GM12878 (cell line): ENCODE measurements around the gene PLCD1. TPM values are rescaled to one million over a fixed set of nuclear protein-coding genes. Genes with fewer than 3 reads are reported as not detected.

ENCODE experiments used
- ATAC-seq: fragments of 200-7000 bp; cut with Tn5 transposase; 3 replicates; pipeline ENCODE4 v1.9.1; 2020; ENCODE audit warnings: mild to moderate bottlenecking, moderate library complexity
- BruUV-seq: library from RNA; stranded (reverse); fragments of 400-500 nt; replicated peaks from 2 replicates; lab custom pipeline; 2021; lab: Mats Ljungman, UMichigan
- CTCF ChIA-PET: fragments of 300-600 bp; sonication (Branson Sonifier 250); formaldehyde crosslinking; extraction: SDS; loops from one replicate; lab custom pipeline; 2021; ENCODE audit warnings: inconsistent platforms; lab: Yijun Ruan, JAX
- POLR2A ChIA-PET: fragments of 350-600 bp; formaldehyde crosslinking; extraction: SDS; loops from one replicate; lab custom pipeline; 2021; ENCODE audit warnings: inconsistent platforms; lab: Charles Lee
- RAD21 ChIA-PET: fragments of 300-600 bp; sonication (Branson Sonifier 250); formaldehyde crosslinking; loops from one replicate; lab custom pipeline; 2023; ENCODE audit warnings: antibody characterized with exemption; ENCODE audit not compliant: unreplicated experiment; lab: Charles Lee
- SMC1A ChIA-PET: fragments of 300-600 bp; sonication (Branson Sonifier 250); formaldehyde crosslinking; loops from one replicate; lab custom pipeline; 2023; ENCODE audit not compliant: unreplicated experiment, uncharacterized antibody; lab: Charles Lee
- DNase-seq: peaks from one replicate; pipeline ENCODE4 v3.0.0-alpha.2; 2011; ENCODE audit warnings: low read depth, low spot score
- FAIRE-seq: peaks from 3 replicates; lab custom pipeline; 2011; peaks lifted over from hg19 to GRCh38; lab: Jason Lieb, UNC
- H2AFZ ChIP-seq: 2 replicates; pipeline ENCODE4 v1.6.0; 2011; ENCODE audit warnings: low read depth, low read length, control low read depth; ENCODE audit not compliant: control insufficient read depth
- H3K27ac ChIP-seq: 2 replicates; pipeline ENCODE4 v1.5.1; 2011; ENCODE audit warnings: control low read depth; ENCODE audit not compliant: control insufficient read depth, insufficient read depth
- H3K27me3 ChIP-seq, 2 experiments: replicated peaks in 1 of 2; 2 replicates each; pipeline versions ENCODE4 v1.6.0 to v1.6.1; 2011; ENCODE audit warnings: low read length in 1 of 2; ENCODE audit not compliant: control insufficient read depth in 2 of 2, insufficient read depth in 2 of 2
- H3K36me3 ChIP-seq, 2 experiments: 2 replicates each; pipeline ENCODE4 v1.5.1; 2011; ENCODE audit warnings: low read length in 1 of 2; ENCODE audit not compliant: control insufficient read depth in 2 of 2, insufficient read depth in 2 of 2
- H3K4me1 ChIP-seq: 2 replicates; pipeline ENCODE4 v1.6.1; 2011; ENCODE audit warnings: mild to moderate bottlenecking, low read length, moderate library complexity, mixed read lengths; ENCODE audit not compliant: control insufficient read depth, insufficient read depth
- H3K4me2 ChIP-seq: 2 replicates; pipeline ENCODE4 v1.6.0; 2011; ENCODE audit warnings: control low read depth; ENCODE audit not compliant: control insufficient read depth, insufficient read depth
- H3K4me3 ChIP-seq: fragments of 200-600 bp; sonication (generic); 2 replicates; pipeline ENCODE4 v1.5.1; 2016
- H3K79me2 ChIP-seq: 2 replicates; pipeline ENCODE4 v1.6.0; 2011; ENCODE audit warnings: low read length; ENCODE audit not compliant: control insufficient read depth, insufficient read depth
- H3K9ac ChIP-seq: 2 replicates; pipeline ENCODE4 v1.8.0; 2011; ENCODE audit warnings: low read length, control low read depth, mixed read lengths; ENCODE audit not compliant: control insufficient read depth, insufficient read depth
- H3K9me3 ChIP-seq: replicated peaks from 3 replicates; pipeline ENCODE4 v1.5.1; 2011; ENCODE audit warnings: mild to moderate bottlenecking, low read length; ENCODE audit not compliant: control insufficient read depth, insufficient read depth
- H4K20me1 ChIP-seq: 2 replicates; pipeline ENCODE4 v1.6.0; 2011; ENCODE audit not compliant: control insufficient read depth, insufficient read depth
- CBFB ChIP-seq: IDR thresholded peaks from 2 replicates; pipeline ENCODE4 v1.6.1; 2016; ENCODE audit warnings: antibody characterized with exemption, low read depth
- CEBPB ChIP-seq, 2 experiments: fragments of 150-350 bp in 1 of 2; IDR thresholded peaks; 2 replicates each; pipeline ENCODE4 v1.6.1; 2012 to 2014; ENCODE audit warnings: low read depth in 2 of 2, low read length in 2 of 2, borderline replicate concordance in 1 of 2, inconsistent platforms in 1 of 2
- ESRRA ChIP-seq: IDR thresholded peaks from 2 replicates; pipeline ENCODE4 v1.6.1; 2012; ENCODE audit warnings: mild to moderate bottlenecking, low read length, improper control_type of control experiment
- ETV6 ChIP-seq, 2 experiments: fragments of 450-650 bp in 1 of 2; IDR thresholded peaks in 1 of 2; conservative IDR thresholded peaks in 1 of 2; 2 replicates each; pipeline ENCODE4 v1.6.1; 2014; ENCODE audit warnings: antibody characterized with exemption in 1 of 2, borderline replicate concordance in 1 of 2, low read depth in 1 of 2, mild to moderate bottlenecking in 1 of 2, moderate library complexity in 1 of 2
- FOXM1 ChIP-seq: IDR thresholded peaks from 2 replicates; pipeline ENCODE4 v1.6.1; 2012; ENCODE audit warnings: low read depth, mild to moderate bottlenecking, inconsistent platforms, low read length, moderate library complexity
- MXI1 ChIP-seq: fragments of 150-350 bp; IDR thresholded peaks from 2 replicates; pipeline ENCODE4 v1.6.1; 2011; ENCODE audit warnings: low read depth, mild to moderate bottlenecking, inconsistent platforms, low read length, improper control_type of control experiment
- NBN ChIP-seq: fragments of 450-650 bp; IDR thresholded peaks from 2 replicates; pipeline ENCODE4 v1.6.1; 2016
- RAD51 ChIP-seq: fragments of 450-650 bp; IDR thresholded peaks from 2 replicates; pipeline ENCODE4 v1.6.1; 2016; ENCODE audit warnings: moderate library complexity, mild to moderate bottlenecking, inconsistent platforms
- SMARCA5 ChIP-seq: fragments of 450-650 bp; IDR thresholded peaks from 2 replicates; pipeline ENCODE4 v1.6.1; 2017; ENCODE audit warnings: mild to moderate bottlenecking
- USF2 ChIP-seq: IDR thresholded peaks from 2 replicates; pipeline ENCODE4 v1.6.1; 2011; ENCODE audit warnings: low read depth, low read length, improper control_type of control experiment, borderline replicate concordance
- ZNF592 ChIP-seq: fragments of 450-650 bp; IDR thresholded peaks from 2 replicates; pipeline ENCODE4 v1.6.1; 2017; ENCODE audit warnings: mild to moderate bottlenecking, moderate library complexity
- WGBS: methylation state at CpG from one replicate; pipeline ENCODE4 v1.1.6; 2016; ENCODE audit warnings: low lambda C conversion rate; ENCODE audit not compliant: insufficient replicate concordance, insufficient coverage; ENCODE audit errors: missing lambda C conversion rate; 5-methylcytosine and 5-hydroxymethylcytosine counted together
- in situ Hi-C: fragments of 300-500 bp; cut with MboI; formaldehyde crosslinking; loops from 9 replicates; pipeline ENCODE4 v1.14.3; 2018; ENCODE audit warnings: mixed read lengths
- intact Hi-C: fragments of 100-400 bp; cut with micrococcal nuclease; formaldehyde crosslinking; loops from one replicate; pipeline ENCODE4 v1.14.2; 2022; ENCODE audit not compliant: unreplicated experiment
- polyA plus RNA-seq, 11 experiments: library from polyadenylated mRNA; depleted of rRNA in 4 of 11; unstranded in 6 of 11; stranded (reverse) in 5 of 11; fragments of >200 nt; fragmentation: Nextera tagmentation in 4 of 11; fragmentation: Illumina TruSeq in 1 of 11; extraction: Ambion mirVana in 4 of 11; extraction: Trizol in 1 of 11; gene quantifications; 1 replicate in 1 of 11; 2 replicates in 10 of 11; pipeline versions ENCODE4 v1.2.1 to v1.2.3, GENCODE V29; 2011 to 2016; ENCODE audit warnings: inconsistent platforms in 2 of 11, missing spikeins in 2 of 11, low read depth in 1 of 11
- total RNA-seq, 4 experiments: library from RNA; depleted of rRNA in 3 of 4; stranded (reverse); fragments of >200 nt in 3 of 4; fragmentation: Illumina TruSeq in 1 of 4; extraction: Trizol in 1 of 4; gene quantifications; 2 replicates each; pipeline versions ENCODE4 v1.2.1 to v1.2.3, GENCODE V29; 2013 to 2021

Gene PLCD1
- total and polyA plus RNA-seq, 10 of the 15 experiments (the other 5 are each of a cell fraction or from before 2014, with no cell fraction given): 0.20 to 3.9 (median 1.2) TPM; not detected in 1

GRCh38 chr3:38039101-38039898 is 9.9 kb upstream of the PLCD1 start, which contains the start of gene DLEC1 (continued):
- TF ChIP-seq ZNF592: no peak
- no peak for TF ChIP-seq FOXM1
- TF ChIP-seq ETV6 (conservative IDR thresholded peaks at IDR 0.05 in 1 of 2, IDR thresholded peaks at IDR 0.05 in 1 of 2; ENCODE audit: borderline replicate concordance in 1 of 2, low read depth in 1 of 2): no peak
- TF ChIP-seq NBN: no peak
- peak; percentile 61 for TF ChIP-seq MXI1

- no peaks in the 10 kb centered on the region for H3K9me3 ChIP-seq
- no peak for DNase-seq
- POLR2A ChIA-PET: interaction anchor here (0.9 kb wide), 1 partner anchor 127 kb away, joined by 4 read pairs; the partner anchor contains the start of gene OXSR1
- peak overlapping the region; percentile 45 for H2AFZ ChIP-seq
- H3K27me3 ChIP-seq: peaks cover 0 to 3% of the 10 kb centered on the region in 2 experiments; a peak in 2 of 4 replicates
- no peaks in the 10 kb centered on the region for H3K79me2 ChIP-seq
- in situ Hi-C loops: no loop called here
- H3K4me2 ChIP-seq: peak overlapping the region; percentile 84
- H3K4me1 ChIP-seq: peaks cover 13% of the 10 kb centered on the region
- SMC1A ChIA-PET: no interaction called here
- no TSS peak for BruUV-seq
- WGBS: 21% methylated on average over 5 of the region's 5 CpGs
- H3K9ac ChIP-seq: no peak overlapping the region
- no peak overlapping the region for H3K27ac ChIP-seq
- no peak for FAIRE-seq
- intact Hi-C loops: no loop called here
- CTCF ChIA-PET: interaction anchor here (2.5 kb wide), 1 partner anchor 64 kb away, joined by 9 read pairs; no protein-coding TSS in a partner anchor
- H3K36me3 ChIP-seq: no peaks in the 10 kb centered on the region
- RAD21 ChIA-PET: interaction anchor here (0.9 kb wide), 1 partner anchor 102 kb away, joined by 3 read pairs; no protein-coding TSS in a partner anchor
- H3K4me3 ChIP-seq: peak overlapping the region; percentile 71; the same call in 1 of the 2 replicates
- ATAC-seq: no peak
- H4K20me1 ChIP-seq: no peaks in the 10 kb centered on the region
- TF ChIP-seq CBFB (no peak), SMARCA5 (no peak), USF2 (no peak), RAD51 (no peak), ESRRA (no peak), ZNF592 (no peak), CEBPB (IDR thresholded peaks at IDR 0.05; ENCODE audit: borderline replicate concordance in 1 of 2, low read depth in 2 of 2, low read length in 2 of 2) (no peak)
Measured at GRCh38 chr3:38038447-38038911, 9.0 kb upstream of the PLCD1 start.
